ENCODE data around the gene PAQR6.
A peak's percentile ranks its signal among the peaks of the same experiment; 100 is the strongest.
"Not testable (repeated sequence)": the region's sequence is repeated elsewhere in the genome, so short reads cannot be mapped to it uniquely, and the experiment has no call there.

Gene PAQR6

DNA sequence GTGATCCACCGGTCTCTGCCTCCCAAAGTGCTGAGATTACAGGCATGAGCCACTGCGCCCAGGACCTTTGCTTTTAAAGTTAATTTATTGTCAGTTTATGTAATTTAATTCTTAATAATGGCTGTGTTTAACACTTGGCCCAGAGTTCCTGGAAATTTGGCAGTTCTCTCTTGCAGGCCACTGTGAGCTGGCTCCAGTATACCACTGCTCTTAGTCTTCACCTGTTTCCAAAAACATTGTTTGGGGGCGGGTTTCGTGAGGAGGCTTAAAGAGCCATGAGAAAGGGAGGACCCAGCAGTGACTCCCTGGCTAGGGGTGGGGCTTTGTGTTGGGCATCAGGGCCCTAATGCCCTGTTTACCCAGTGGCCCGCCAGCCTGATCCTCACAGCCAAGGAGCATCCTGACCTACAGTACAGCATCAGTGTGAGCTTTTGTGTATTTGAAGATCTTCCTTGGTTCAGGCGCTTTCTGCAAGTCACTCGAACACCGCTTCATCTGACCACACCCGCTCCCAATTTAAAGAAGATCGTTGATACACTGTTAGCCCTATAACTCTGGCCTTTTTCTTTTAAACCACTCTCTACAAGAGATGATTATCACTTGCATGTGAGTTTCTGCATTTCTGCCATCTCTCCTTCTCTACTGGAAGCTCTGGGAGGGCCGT, 17.9 kb downstream of the PAQR6 start:
- no peak for DNase-seq

DNA sequence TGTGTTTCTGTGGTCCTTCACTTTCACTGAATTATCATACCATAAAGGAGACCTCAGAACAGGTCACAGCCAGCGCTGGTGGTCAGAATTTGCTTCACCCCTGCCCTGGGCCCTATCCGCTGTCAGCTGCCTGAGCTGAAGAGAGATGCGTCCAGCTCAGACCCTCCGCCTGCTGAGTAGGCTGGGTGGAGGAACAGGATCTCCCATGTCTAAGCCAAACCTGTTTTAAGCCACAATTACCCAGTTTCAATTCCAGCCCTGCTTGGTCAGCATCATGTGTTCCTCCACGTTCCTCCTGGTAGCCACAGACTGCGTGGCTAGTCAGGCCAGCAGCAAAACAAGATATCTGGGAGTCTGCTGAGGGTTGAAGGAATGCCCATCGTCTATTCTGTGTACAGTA, 19.4 kb downstream of the PAQR6 start:
- DNase-seq: no peak

DNA sequence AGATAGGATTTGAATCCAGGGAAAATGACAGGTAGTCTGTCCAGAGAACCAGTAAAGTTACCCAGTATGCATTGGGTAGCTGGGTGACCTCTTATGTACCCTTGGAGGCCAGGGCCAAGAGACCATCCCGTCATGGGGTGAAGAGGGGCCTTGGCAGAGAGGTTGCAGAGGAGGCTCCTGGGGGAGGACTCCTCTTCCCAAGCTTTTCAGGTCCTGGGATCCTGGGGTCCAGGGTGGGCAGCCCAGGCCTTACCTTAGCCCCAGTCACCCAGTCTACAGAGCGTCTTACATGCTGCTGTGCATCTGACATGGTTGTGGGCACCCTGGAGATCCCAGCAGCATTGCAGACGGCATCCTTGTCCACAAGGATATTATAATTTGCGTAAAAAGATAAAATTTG, 21.1 kb downstream of the PAQR6 start:
- DNase-seq: no peak

DNA sequence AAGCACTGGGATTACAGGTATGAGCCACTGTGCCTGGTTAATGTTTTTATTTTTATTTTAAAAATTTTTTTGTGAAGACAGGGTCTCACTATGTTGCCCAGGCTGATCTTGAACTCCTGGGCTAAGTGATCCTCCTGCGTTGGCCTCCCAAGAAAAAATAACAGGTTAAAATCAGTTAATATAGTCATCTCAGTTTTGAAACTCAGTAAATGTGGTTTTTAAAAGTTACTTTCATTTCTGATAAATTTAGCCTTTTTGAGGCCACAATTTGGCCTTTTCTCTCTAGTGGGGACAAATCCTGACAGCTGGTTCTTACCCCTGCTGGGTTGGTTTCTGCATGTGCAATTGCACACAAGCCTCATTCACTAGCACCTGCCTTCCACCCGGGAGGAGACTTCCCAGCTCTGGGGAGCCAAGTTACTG, 21.7 kb downstream of the PAQR6 start:
- no peak for DNase-seq

DNA sequence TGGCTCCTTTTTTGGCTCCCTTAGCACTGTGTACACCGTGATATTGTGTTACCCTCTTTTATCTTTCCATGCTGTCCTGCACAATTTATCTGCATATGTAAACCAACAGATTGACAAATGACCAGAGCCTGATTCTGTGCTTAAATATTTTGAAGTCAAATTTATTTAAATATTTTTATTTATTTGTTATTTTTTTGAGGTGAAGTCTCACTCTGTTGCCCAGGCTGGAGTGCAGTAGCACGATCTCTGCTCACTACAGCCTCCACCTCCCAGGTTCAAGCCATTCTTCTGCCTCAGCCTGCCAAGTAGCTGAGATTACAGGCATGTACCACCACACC, 22.2 kb downstream of the PAQR6 start:
- DNase-seq: no peak

DNA sequence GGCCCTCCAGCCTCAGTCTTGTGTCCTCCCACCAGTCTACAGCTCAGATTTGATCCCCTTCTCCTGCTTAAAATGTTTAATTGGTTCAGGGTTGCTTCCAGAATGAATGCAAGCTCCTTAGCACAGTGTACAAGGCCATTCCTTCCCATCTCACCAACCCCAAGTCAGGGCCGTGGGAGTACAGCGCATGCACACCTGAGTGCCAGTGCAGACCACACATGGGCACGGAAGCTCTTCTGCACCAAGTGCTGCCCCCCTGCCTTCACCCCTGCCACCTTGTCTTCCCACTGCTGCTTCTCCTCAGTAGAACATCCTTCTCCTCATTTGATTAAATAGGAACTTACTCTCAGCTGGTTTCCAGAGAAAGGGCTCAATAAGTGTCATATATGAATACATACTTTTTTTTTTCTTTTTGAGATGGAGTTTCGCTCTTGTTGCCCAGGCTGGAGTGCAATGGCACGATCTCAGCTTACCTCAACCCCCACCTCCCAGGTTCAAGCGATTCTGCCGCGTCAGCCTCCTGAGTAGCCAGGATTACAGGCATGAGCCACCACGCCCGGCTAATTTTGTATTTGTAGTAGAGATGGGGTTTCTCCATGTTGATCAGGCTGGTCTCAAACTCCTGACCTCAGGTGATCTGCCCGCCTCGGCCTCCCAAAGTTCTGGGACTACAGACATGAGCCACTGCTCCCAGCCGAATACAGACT, 25.7 kb downstream of the PAQR6 start:
- DNase-seq: no peak

DNA sequence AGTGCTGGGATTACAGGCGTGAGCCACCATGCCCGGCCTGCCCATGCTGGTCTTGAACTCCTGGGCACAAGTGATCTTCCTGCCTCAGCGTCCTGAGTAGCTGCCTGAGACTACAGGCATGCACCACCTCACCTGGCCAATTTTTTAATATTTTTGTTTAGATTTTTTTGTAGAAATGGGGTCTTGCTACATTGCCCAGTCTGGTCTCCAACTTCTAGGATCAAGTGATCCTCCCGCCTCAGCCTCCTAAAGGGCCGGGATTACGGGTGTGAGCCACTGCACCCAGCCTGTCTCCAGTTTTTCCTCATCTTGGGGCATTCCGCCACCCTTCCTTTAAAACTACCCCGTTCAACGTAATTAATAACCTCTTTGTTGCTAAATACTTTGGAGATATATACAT, 27.6 kb downstream of the PAQR6 start:
- DNase-seq: no peak

DNA sequence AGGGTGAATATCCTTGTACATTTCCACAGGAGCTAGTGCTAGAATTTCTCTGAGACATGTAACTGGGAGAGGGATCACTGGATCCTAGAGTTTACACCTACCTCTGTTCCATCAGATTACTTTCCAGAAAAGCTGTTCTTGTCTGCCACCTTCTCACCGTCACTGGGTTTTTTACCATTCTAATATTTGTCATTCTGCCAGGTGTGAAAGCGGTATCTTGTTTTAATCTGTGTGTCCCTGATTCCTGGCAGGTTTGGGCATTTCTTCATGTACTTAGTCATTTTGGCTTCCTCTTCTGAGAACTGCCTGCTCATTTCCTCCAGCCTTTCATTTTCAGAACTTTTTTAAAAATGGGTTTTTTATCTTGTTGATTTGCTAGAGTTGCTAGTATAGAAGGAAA, 30.0 kb downstream of the PAQR6 start:
- DNase-seq: no peak

DNA sequence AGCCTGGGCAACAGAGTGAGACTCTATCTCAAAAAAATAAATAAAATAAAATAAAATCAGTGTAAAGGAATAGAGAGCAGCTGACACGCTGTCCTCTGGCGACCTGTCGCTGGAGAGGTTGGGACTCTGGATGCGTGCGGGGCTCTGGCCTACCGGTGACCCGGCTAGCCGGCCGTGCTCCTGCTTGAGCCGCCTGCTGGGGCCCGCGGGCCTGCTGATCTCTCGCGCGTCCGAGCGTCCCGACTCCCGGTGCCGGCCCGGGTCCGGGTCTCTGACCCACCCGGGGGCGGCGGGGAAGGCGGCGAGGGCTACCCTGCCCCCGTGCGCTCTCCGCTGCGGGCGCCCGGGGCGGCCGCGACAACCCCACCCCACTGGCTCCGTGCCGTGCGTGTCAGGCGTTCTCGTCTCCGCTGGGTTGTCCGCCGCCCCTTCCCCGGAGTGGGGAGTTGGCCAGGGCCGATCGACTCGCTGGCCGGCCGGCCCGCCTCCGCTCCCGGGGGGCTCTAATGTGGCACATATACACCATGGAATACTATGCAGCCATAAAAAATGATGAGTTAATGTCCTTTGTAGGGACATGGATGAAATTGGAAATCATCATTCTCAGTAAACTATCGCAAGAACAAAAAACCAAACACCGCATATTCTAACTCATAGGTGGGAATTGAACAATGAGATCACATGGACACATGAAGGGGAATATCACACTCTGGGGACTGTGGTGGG, 31.3 kb downstream of the PAQR6 start:
- not testable (repeated sequence) for DNase-seq

DNA sequence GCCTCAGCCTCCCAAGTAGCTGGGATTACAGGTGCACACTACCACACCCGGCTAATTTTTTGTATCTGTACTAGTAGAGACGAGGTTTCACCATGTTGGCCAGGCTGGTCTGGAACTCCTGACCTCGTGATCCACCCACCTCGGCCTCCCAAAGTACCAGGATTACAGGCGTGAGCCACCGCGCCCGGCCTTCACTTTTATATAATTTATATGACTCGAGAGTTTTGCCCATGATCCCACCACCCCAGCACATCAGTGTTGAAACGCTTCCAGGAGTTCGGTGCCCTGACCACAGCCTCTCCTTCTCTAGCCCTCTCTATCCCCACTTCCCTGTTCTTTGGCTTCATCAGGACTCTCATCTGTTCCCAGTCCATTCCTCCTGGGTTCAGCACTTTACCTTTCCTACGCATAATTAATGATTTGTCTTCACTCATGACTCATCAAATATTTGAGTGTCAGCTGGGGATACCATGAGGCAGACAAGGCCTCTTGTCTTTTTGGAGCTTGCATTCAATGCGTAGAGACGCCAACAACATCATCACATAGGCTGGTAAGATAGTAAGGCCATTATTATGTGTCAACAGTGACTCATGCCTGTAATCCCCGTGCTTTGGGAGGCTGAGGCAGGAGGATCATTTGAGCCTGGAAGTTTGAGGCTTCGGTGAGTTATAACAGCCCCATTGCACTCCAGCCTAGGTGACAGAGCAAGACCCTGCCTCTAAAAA, 33.7 kb downstream of the PAQR6 start:
- DNase-seq: no peak

DNA sequence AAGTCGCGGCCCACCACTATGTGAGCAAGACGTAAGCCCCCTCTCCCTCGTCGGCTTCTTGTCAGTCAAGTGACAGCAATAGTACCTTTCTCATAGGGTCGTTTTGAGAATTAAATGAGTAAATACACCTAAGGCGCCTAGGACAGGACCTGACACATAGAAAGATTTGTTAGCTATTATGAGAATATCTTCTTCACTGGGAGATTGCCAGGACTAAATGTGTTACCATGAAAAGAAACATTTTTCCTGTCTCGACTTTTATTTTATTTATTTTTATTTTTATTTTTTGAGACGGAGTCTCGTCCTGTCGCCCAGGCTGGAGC, 34.3 kb downstream of the PAQR6 start:
- DNase-seq: no peak

DNA sequence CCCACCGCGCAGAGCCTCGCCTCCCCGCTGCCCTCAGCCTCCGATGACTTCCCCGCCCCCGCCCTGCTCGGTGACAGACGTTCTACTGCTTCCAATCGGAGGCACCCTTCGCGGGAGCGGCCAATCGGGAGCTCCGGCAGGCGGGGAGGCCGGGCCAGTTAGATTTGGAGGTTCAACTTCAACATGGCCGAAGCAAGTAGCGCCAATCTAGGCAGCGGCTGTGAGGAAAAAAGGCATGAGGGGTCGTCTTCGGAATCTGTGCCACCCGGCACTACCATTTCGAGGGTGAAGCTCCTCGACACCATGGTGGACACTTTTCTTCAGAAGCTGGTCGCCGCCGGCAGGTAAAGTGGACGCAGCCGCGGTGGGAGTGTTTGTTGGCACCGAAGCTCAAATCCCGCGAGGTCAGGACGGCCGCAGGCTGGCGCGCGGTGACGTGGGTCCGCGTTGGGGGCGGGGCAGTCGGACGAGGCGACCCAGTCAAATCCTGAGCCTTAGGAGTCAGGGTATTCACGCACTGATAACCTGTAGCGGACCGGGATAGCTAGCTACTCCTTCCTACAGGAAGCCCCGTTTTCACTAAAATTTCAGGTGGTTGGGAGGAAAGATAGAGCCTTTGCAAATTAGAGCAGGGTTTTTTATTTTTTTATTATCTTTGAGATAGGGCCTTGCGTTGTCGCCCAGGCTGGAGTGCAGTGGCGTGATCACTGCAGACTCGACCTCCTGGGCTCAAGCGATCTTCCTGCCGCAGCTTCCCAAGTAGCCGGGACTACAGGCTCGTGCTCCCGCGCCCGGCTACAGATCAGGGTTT, 34.8 kb downstream of the PAQR6 start, which contains the start of gene PMF1:
PMF1 (plus strand) TSS at position 175 of the 811 bp plus-strand sequence; CDS start at position 184, 9 bp downstream.
- DNase-seq: peak; percentile 99

DNA sequence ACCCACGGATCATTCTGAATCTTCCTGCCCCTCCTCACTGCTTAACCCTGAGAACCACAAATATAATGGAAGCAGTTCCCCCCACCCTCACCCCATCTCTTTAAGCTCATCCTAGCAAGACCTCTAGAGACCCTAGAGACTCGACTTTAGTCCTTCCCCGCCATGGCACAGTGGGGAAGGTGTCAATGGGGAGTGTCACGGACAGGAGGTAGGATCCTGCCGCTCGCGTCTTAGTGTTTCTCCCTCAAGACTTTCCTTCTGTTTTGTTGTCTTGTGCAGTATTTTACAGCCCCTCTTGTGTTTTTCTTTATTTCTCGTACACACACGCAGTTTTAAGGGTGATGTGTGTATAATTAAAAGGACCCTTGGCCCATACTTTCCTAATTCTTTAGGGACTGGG, 35.7 kb downstream of the PAQR6 start:
- no peak for DNase-seq

DNA sequence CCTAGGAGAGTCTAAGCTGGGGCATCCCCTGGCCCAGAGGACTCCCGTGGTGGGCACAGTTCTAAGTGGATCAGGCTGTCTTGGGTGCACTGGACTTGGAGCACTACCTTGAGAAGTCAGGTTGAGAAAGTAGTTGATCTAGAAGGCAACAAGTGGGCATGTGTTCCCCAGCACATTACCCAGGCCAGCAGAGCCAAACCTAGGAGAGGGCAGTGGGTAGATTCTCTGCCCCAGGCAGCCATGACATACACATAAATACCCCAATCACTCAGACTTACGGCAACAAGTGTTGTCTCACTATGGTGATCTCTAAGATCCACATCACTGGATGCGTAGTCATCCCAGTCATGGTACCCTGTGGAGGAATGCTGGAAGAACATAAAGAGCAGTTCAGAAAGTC, 36.6 kb downstream of the PAQR6 start:
- DNase-seq: no peak

DNA sequence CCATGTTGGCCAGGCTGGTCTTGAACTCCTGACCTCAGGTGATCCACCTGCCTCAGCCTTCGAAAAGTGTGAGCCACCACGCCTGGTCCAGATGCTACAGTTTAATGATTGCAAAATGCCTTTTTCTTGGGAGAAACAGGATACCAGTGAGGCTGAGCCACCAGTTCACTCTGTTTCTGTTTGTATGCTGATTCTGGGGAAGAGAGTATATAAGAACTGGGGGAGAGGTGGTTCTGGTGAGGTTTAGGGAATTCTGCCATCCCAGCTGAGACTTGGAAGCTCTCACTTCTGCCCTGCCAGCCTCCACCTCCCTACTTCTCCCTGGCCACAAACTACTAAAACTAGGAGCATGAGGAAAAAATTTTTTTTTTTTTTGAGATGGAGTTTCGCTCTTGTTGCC, 43.2 kb downstream of the PAQR6 start:
- DNase-seq: no peak

DNA sequence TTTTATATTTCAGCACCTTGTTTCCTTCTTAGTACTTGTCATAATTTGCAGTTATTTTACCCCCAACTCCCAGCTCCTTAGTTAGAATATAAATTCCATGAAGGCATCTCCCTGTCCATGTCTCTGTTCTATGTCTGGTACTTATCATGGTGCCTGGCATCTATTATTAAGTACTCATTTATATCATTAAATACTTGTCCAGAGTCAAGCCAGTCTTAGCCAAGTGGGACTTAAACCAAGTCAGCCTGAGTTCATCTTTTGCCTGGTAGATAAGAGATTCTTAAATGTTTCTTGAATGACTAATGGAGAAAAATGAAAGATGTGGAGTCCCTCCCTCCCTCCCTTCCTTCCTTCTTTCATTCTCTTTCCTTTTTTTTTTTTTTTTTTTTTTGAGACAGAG, 44.5 kb downstream of the PAQR6 start:
- no peak for DNase-seq

DNA sequence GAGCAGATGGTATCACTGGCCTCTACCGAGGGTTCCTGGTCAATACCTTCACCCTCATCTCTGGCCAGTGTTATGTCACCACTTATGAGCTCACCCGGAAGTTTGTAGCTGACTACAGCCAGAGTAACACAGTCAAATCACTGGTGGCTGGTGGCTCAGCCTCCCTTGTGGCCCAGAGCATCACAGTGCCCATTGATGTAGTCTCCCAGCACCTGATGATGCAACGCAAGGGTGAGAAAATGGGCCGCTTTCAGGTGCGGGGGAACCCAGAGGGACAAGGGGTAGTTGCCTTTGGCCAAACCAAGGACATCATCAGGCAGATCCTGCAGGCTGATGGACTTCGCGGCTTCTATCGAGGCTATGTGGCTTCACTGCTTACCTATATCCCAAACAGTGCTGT, 47.8 kb downstream of the PAQR6 start:
- no peak for DNase-seq

DNA sequence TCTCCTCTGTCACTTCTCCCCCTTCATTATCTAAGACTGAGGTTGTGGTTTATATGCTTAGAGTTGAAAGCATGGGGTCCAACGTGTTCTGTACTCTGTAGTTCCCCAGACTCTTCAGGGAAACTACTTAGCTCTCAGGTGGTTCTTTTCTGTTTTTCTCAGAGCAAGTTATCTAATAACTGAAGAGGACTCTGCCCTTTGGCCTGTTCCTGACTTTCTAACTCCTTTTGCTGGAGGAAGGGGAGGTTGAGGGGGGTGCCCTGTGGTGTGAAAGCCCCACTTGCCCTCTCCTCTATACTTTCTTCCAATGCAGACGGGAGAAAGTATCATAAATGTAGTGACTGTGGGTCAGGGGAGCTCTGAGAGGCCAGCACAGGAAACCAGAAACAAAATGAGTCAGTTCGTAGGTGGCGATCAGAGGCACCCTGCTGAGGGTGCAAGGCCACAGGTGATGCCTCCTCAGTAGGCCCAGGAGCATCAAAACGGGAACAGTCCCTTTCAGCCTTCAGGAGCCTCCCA, 49.0 kb downstream of the PAQR6 start:
- DNase-seq: no peak

DNA sequence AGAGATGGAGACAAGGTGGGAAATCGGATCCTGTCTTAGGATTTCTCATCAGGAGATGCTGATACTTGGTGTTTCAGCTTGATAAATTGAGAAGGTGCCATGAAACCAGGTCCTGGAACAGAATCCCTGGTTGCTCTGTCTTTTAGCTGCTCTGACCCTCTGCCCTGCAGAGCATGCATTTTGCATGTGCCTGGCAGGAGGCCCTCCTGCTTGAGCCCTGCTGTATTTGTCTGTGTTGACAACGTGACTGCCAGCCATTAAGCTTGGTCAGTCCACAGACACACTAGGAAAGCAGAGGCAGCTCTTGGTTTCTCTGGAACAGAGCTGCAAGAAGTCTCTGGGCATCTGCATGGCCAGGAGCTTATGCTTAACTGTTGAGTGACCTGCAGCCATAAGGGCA, 51.4 kb downstream of the PAQR6 start:
- DNase-seq: no peak

DNA sequence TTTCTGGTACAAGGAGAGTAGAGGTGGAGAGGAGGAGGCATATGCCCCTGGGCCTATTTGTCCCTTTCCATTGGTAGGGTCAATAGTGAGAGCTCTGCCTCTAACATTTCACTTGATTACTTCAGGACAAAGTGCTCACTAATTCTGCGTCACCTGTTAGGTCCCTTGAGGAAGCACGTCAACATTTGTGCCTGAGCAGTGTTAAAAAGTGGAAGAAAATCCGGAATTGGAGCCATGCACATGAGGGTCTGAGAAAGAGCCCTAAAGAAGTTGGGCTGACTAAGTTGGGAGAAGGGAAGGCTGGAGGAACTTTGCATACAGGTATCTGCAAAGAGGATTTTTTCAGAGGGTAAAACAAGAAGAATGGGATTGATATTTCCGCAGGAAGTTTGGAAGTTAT, 52.0 kb downstream of the PAQR6 start:
- no peak for DNase-seq

DNA sequence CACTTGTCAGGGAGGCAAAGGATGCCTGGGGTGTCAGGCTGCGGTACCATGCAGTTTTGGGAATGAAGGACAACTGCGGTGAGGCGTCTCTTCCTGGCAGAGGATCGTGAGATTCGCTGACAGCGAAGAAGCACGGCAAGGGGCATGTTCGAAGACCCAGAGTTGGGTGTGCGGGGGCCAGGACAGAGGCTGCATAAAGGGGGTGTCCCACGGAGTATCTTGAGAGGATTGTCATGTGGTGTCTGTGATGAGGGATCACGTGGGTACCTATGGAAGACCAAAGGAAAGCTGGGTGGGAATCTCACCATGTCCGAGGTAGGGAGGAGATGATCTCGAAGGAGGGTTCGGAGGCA, 53.6 kb downstream of the PAQR6 start:
- peak; percentile 37 for DNase-seq

DNA sequence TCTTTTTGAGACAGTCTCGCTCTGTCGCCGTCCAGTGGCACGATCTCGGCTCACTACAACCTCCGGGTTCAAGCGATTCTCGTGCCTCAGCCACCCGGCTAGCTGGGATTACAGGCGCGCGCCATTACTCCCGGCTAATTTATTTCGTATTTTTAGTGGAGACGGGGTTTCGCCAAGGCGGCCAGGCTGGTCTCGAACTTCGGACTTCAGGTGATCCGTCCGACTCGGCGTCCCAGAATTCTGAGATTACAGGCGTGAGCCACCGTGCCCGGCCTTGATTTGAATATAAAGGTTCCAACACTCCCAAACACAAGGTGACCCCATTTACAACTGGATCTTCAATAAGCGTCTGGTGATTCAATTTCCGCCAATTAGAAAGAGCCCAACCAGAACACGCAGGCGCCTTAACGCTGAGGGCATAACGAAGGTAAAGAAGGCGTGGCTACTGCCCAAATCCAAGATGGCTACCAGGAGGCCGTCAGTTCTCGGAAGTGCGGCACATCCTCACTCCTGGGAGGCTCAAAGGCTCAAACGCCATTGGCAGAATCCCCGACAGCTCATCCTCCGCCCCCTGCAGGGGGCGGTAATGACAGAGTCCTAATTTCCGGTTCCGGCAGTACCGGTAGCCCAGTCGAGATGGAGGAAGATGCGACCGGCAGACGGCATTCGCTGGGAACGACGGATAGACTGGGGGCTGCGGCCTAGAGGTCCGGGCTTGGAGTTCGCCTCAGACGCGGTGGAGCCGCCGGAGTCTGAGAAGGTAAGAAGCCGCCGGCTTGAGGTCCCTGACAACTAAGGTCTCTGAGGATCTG, 54.2 kb downstream of the PAQR6 start, which contains the start of gene SLC25A44:
SLC25A44 (plus strand) TSS at position 617 of the 812 bp plus-strand sequence. CDS start 5,744 bp downstream, outside the sequence.
- peak; percentile 100 for DNase-seq

Data from NCI-H82 (cell line).